ENCODE measurements around the gene AFF2.

AFF2 gene

DNA sequence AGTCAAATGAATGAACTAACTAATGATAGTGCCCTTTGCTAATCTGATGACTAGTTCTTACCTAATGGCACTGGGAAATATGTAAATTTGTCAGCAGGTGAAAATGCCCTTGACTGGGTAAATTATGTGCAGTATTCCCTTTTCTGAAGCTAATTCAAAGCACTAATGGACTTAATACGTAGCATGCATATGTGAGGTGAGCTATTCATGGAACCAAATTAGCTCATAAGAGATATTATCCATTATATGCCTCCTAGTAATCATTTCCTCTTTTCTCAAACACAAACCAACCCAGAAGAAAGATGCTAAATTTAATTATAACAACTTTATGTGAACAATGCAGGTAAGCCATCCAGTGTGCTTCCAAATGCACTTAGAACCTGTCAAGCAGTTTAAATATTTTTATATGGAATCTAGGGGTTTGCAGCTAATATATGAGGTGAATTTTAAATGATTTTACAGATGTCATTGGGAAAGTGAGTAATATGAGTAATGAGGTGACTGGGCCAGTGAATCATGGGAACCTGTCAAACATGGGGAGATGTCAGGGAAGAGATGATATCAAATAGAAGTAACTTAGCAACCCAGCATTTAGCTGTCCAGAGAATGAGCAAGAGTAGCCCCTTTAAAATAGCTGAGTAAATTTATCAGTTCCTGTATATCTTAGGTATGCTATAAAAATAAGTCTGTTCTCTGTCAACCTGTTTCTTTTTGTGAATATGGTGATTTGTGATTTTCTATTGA is 315.0 kb downstream of the AFF2 start:
- TF ChIP-seq L3MBTL2 (conservative IDR thresholded peaks at IDR 0.05) (no peak), SP1 (IDR thresholded peaks at IDR 0.05) (no peak), FOXA1 (IDR thresholded peaks at IDR 0.05) (no peak), FOXM1 (IDR thresholded peaks at IDR 0.05; ENCODE audit: borderline replicate concordance) (no peak), BHLHE40 (IDR thresholded peaks at IDR 0.05; ENCODE audit: borderline replicate concordance) (no peak), ZNF384 (IDR thresholded peaks at IDR 0.05) (no peak), SUZ12 (IDR thresholded peaks at IDR 0.05) (no peak)
- ChIA-PET CTCF (interaction anchor here (0.8 kb wide), 1 partner anchor 573 kb away, joined by 3 read pairs; no protein-coding TSS in a partner anchor), POLR2A (no interaction called here)

DNA sequence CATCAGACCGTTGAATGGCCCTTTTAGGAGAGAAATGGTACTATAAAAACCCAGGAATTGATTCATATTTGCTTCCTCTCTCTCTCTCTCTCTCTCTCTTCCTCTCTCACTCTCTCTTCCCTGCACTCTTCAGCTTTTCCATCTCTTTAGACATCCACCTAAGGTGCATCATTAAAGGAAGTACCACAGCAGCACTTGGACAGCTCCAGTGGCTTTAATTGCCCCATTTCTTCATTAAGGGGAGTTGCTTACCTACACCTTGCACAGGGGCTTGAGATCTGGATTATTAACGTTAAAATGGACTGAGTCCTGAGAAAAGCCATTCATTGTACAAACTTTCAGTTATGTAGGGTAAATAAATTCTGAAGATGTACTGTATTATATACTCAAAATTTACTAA is 323.6 kb downstream of the AFF2 start:
- DNase-seq (ENCODE audit: extremely low spot score), result no peak
- TF ChIP-seq CTBP1 (IDR thresholded peaks at IDR 0.05; ENCODE audit: borderline replicate concordance), result no peak
- no peak for TF ChIP-seq FOXK2 (IDR thresholded peaks at IDR 0.05)
- no peak for TF ChIP-seq FOXA1 (IDR thresholded peaks at IDR 0.05)
- no peak for TF ChIP-seq FOXM1 (IDR thresholded peaks at IDR 0.05; ENCODE audit: borderline replicate concordance)
- no peak for TF ChIP-seq TARDBP (IDR thresholded peaks at IDR 0.05)
- no peak for TF ChIP-seq BHLHE40 (IDR thresholded peaks at IDR 0.05; ENCODE audit: borderline replicate concordance)
- TF ChIP-seq, protein P1, sequence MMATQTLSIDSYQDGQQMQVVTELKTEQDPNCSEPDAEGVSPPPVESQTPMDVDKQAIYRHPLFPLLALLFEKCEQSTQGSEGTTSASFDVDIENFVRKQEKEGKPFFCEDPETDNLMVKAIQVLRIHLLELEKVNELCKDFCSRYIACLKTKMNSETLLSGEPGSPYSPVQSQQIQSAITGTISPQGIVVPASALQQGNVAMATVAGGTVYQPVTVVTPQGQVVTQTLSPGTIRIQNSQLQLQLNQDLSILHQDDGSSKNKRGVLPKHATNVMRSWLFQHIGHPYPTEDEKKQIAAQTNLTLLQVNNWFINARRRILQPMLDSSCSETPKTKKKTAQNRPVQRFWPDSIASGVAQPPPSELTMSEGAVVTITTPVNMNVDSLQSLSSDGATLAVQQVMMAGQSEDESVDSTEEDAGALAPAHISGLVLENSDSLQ (IDR thresholded peaks at IDR 0.05), result no peak
- TF ChIP-seq HDGF (IDR thresholded peaks at IDR 0.05; ENCODE audit: borderline replicate concordance), result no peak
- TF ChIP-seq L3MBTL2 (conservative IDR thresholded peaks at IDR 0.05), result no peak
- TF ChIP-seq NFRKB (IDR thresholded peaks at IDR 0.05), result no peak
- TF ChIP-seq SP1 (IDR thresholded peaks at IDR 0.05), result no peak
- TF ChIP-seq ZNF384 (IDR thresholded peaks at IDR 0.05), result no peak
- no peak for TF ChIP-seq ELF4 (IDR thresholded peaks at IDR 0.05)
- ChIA-PET CTCF (no interaction called here), POLR2A (no interaction called here)

More for the DNA sequence above, 315.0 kb downstream of the AFF2 start:
- DNase-seq (ENCODE audit: extremely low spot score), result no peak

DNA sequence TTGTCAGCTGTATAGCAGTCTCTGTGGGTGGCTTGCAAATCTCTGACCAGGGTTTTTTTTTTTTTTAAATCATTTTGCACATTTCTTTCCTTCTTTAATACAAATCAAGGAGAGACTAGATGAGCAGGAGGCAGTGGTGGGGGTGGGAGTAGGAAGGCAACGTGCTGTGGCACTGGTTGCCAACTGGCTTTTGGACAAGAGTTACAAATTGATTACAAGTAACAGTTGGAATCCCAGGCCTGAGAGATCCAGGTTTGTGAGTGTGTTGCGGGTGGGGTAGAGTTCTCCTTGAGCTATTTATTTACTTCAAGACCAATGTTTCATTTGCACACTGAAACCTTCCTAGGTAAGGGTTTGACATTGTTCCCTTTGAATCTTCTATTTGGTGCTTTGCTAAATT is 325.3 kb downstream of the AFF2 start:
- DNase-seq (ENCODE audit: extremely low spot score), result no peak
- ChIA-PET CTCF (no interaction called here), POLR2A (no interaction called here)
- TF ChIP-seq FOXA1 (IDR thresholded peaks at IDR 0.05) (no peak), ELF4 (IDR thresholded peaks at IDR 0.05) (no peak), LEF1 (IDR thresholded peaks at IDR 0.05; ENCODE audit: borderline replicate concordance) (no peak), NFRKB (IDR thresholded peaks at IDR 0.05) (no peak)

DNA sequence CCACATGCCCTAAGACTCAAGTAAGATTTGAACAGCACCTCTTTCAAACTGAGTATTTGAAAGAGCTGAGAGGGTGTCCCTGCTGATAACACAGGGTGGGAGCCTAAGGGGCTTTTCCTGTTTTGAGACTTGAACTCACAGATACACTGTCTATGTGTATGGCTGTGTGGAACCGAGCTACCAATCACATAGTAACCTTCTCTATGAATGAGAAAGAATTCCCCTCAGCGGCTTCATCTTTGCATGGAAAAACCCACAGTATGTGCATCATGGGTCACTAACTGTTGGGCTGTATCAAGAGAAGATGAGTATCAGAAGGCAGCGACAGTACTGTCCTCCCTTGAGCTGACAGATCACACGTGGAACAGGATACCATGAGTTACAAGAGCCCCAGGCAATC is 336.3 kb downstream of the AFF2 start:
- ChIA-PET CTCF (no interaction called here), POLR2A (no interaction called here)
- no peak for DNase-seq (ENCODE audit: extremely low spot score)
- no peak for TF ChIP-seq FOXA1 (IDR thresholded peaks at IDR 0.05)
- no peak for TF ChIP-seq NFRKB (IDR thresholded peaks at IDR 0.05)
- TF ChIP-seq ELF4 (IDR thresholded peaks at IDR 0.05), result no peak
- no peak for TF ChIP-seq FOXK2 (IDR thresholded peaks at IDR 0.05)
- TF ChIP-seq LEF1 (IDR thresholded peaks at IDR 0.05; ENCODE audit: borderline replicate concordance), result no peak
- no peak for TF ChIP-seq ARNT (IDR thresholded peaks at IDR 0.05)
- TF ChIP-seq, protein P1 (IDR thresholded peaks at IDR 0.05), result no peak
- no peak for TF ChIP-seq L3MBTL2 (conservative IDR thresholded peaks at IDR 0.05)
- TF ChIP-seq TARDBP (IDR thresholded peaks at IDR 0.05), result no peak
- no peak for TF ChIP-seq CTBP1 (IDR thresholded peaks at IDR 0.05; ENCODE audit: borderline replicate concordance)
- no peak for TF ChIP-seq ZNF384 (IDR thresholded peaks at IDR 0.05)
- no peak for TF ChIP-seq HDGF (IDR thresholded peaks at IDR 0.05; ENCODE audit: borderline replicate concordance)
- TF ChIP-seq SP1 (IDR thresholded peaks at IDR 0.05), result no peak
- no peak for TF ChIP-seq BHLHE40 (IDR thresholded peaks at IDR 0.05; ENCODE audit: borderline replicate concordance)
- TF ChIP-seq FOXM1 (IDR thresholded peaks at IDR 0.05; ENCODE audit: borderline replicate concordance), result no peak
- no peak for TF ChIP-seq SUZ12 (IDR thresholded peaks at IDR 0.05)

DNA sequence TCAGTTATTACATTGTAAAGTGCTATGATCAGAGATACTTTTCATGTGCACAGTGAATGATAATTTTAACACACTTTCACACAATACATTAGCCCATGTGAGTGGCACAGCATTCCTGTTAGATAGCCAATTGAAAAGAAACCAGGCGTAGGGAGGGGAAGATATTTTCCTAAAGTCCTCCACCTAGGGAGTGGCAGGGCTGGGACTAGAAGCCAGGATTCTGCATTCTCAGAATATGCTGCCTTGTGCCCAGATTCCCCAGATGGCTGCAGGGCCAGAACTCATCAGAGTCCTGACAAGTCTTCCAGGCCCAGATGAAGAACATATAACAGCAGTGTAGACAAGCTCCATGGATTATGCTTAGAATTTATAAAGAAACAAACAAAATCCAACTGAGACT is 350.2 kb downstream of the AFF2 start:
- ChIA-PET POLR2A (no interaction called here), CTCF (no interaction called here)
- no peak for DNase-seq (ENCODE audit: extremely low spot score)
- TF ChIP-seq L3MBTL2 (conservative IDR thresholded peaks at IDR 0.05), result no peak
- TF ChIP-seq LEF1 (IDR thresholded peaks at IDR 0.05; ENCODE audit: borderline replicate concordance), result no peak
- no peak for TF ChIP-seq FOXM1 (IDR thresholded peaks at IDR 0.05; ENCODE audit: borderline replicate concordance)
- no peak for TF ChIP-seq BHLHE40 (IDR thresholded peaks at IDR 0.05; ENCODE audit: borderline replicate concordance)
- no peak for TF ChIP-seq FOXK2 (IDR thresholded peaks at IDR 0.05)
- no peak for TF ChIP-seq SP1 (IDR thresholded peaks at IDR 0.05)
- no peak for TF ChIP-seq NFRKB (IDR thresholded peaks at IDR 0.05)
- TF ChIP-seq FOXA1 (IDR thresholded peaks at IDR 0.05), result no peak
- TF ChIP-seq ARNT (IDR thresholded peaks at IDR 0.05), result no peak
- TF ChIP-seq CTBP1 (IDR thresholded peaks at IDR 0.05; ENCODE audit: borderline replicate concordance), result no peak
- TF ChIP-seq TARDBP (IDR thresholded peaks at IDR 0.05), result no peak
- TF ChIP-seq, protein P1 (IDR thresholded peaks at IDR 0.05), result no peak
- no peak for TF ChIP-seq ELF4 (IDR thresholded peaks at IDR 0.05)
- TF ChIP-seq ZNF384 (IDR thresholded peaks at IDR 0.05), result no peak
- no peak for TF ChIP-seq HDGF (IDR thresholded peaks at IDR 0.05; ENCODE audit: borderline replicate concordance)
- no peak for TF ChIP-seq SUZ12 (IDR thresholded peaks at IDR 0.05)

DNA sequence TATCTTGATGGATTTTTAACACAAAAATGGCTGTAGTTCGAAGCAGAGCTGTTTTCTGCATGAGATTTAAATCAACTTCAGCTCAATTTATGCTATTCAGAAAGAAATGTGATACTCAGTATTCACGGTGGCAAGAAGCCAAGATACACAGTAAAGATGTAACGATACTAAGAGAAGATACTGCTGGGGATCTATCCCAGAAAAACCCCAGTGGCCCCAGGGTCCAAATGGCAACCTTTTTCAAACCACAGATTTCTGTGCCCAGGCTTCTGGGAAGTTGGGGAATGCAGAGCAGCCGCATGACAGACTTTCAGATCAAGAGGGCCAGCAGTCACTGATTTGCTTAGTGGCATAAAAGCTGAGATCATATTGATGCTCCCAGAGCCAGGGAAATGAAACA is 353.9 kb downstream of the AFF2 start:
- TF ChIP-seq TARDBP (IDR thresholded peaks at IDR 0.05) (no peak), NFRKB (IDR thresholded peaks at IDR 0.05) (no peak), SP1 (IDR thresholded peaks at IDR 0.05) (no peak), HDGF (IDR thresholded peaks at IDR 0.05; ENCODE audit: borderline replicate concordance) (no peak), FOXA1 (IDR thresholded peaks at IDR 0.05) (no peak), ELF4 (IDR thresholded peaks at IDR 0.05) (no peak)
- POLR2A ChIA-PET, result no interaction called here
- CTCF ChIA-PET, result no interaction called here
- DNase-seq (ENCODE audit: extremely low spot score), result no peak
